GM12878 (cell line): ENCODE results near the gene WSCD2. TPM values are rescaled to one million over a fixed set of nuclear protein-coding genes. Genes with fewer than 3 reads are reported as not detected.

ENCODE experiments used
- ATAC-seq: fragments of 200-7000 bp; cut with Tn5 transposase; 3 replicates; pipeline ENCODE4 v1.9.1; 2020; ENCODE audit warnings: mild to moderate bottlenecking, moderate library complexity
- BruUV-seq: library from RNA; stranded (reverse); fragments of 400-500 nt; replicated peaks from 2 replicates; lab custom pipeline; 2021; lab: Mats Ljungman, UMichigan
- CTCF ChIA-PET: fragments of 300-600 bp; sonication (Branson Sonifier 250); formaldehyde crosslinking; extraction: SDS; loops from one replicate; lab custom pipeline; 2021; ENCODE audit warnings: inconsistent platforms; lab: Yijun Ruan, JAX
- POLR2A ChIA-PET: fragments of 350-600 bp; formaldehyde crosslinking; extraction: SDS; loops from one replicate; lab custom pipeline; 2021; ENCODE audit warnings: inconsistent platforms; lab: Charles Lee
- RAD21 ChIA-PET: fragments of 300-600 bp; sonication (Branson Sonifier 250); formaldehyde crosslinking; loops from one replicate; lab custom pipeline; 2023; ENCODE audit warnings: antibody characterized with exemption; ENCODE audit not compliant: unreplicated experiment; lab: Charles Lee
- SMC1A ChIA-PET: fragments of 300-600 bp; sonication (Branson Sonifier 250); formaldehyde crosslinking; loops from one replicate; lab custom pipeline; 2023; ENCODE audit not compliant: unreplicated experiment, uncharacterized antibody; lab: Charles Lee
- DNase-seq: peaks from one replicate; pipeline ENCODE4 v3.0.0-alpha.2; 2011; ENCODE audit warnings: low read depth, low spot score
- FAIRE-seq: peaks from 3 replicates; lab custom pipeline; 2011; peaks lifted over from hg19 to GRCh38; lab: Jason Lieb, UNC
- H2AFZ ChIP-seq: 2 replicates; pipeline ENCODE4 v1.6.0; 2011; ENCODE audit warnings: low read depth, low read length, control low read depth; ENCODE audit not compliant: control insufficient read depth
- H3K27ac ChIP-seq: 2 replicates; pipeline ENCODE4 v1.5.1; 2011; ENCODE audit warnings: control low read depth; ENCODE audit not compliant: control insufficient read depth, insufficient read depth
- H3K27me3 ChIP-seq, 2 experiments: replicated peaks in 1 of 2; 2 replicates each; pipeline versions ENCODE4 v1.6.0 to v1.6.1; 2011; ENCODE audit warnings: low read length in 1 of 2; ENCODE audit not compliant: control insufficient read depth in 2 of 2, insufficient read depth in 2 of 2
- H3K36me3 ChIP-seq, 2 experiments: 2 replicates each; pipeline ENCODE4 v1.5.1; 2011; ENCODE audit warnings: low read length in 1 of 2; ENCODE audit not compliant: control insufficient read depth in 2 of 2, insufficient read depth in 2 of 2
- H3K4me1 ChIP-seq: 2 replicates; pipeline ENCODE4 v1.6.1; 2011; ENCODE audit warnings: mild to moderate bottlenecking, low read length, moderate library complexity, mixed read lengths; ENCODE audit not compliant: control insufficient read depth, insufficient read depth
- H3K4me2 ChIP-seq: 2 replicates; pipeline ENCODE4 v1.6.0; 2011; ENCODE audit warnings: control low read depth; ENCODE audit not compliant: control insufficient read depth, insufficient read depth
- H3K4me3 ChIP-seq: fragments of 200-600 bp; sonication (generic); 2 replicates; pipeline ENCODE4 v1.5.1; 2016
- H3K79me2 ChIP-seq: 2 replicates; pipeline ENCODE4 v1.6.0; 2011; ENCODE audit warnings: low read length; ENCODE audit not compliant: control insufficient read depth, insufficient read depth
- H3K9ac ChIP-seq: 2 replicates; pipeline ENCODE4 v1.8.0; 2011; ENCODE audit warnings: low read length, control low read depth, mixed read lengths; ENCODE audit not compliant: control insufficient read depth, insufficient read depth
- H3K9me3 ChIP-seq: replicated peaks from 3 replicates; pipeline ENCODE4 v1.5.1; 2011; ENCODE audit warnings: mild to moderate bottlenecking, low read length; ENCODE audit not compliant: control insufficient read depth, insufficient read depth
- H4K20me1 ChIP-seq: 2 replicates; pipeline ENCODE4 v1.6.0; 2011; ENCODE audit not compliant: control insufficient read depth, insufficient read depth
- BCL11A ChIP-seq: IDR thresholded peaks from 2 replicates; pipeline ENCODE4 v1.6.1; 2011; ENCODE audit warnings: low read depth, low read length
- MEF2B ChIP-seq: fragments of 450-650 bp; IDR thresholded peaks from 2 replicates; pipeline ENCODE4 v1.6.1; 2018; ENCODE audit warnings: mild to moderate bottlenecking, moderate library complexity; ENCODE audit not compliant: partially characterized antibody, poor library complexity, severe bottlenecking
- POLR2A ChIP-seq: IDR thresholded peaks from 2 replicates; pipeline ENCODE4 v1.6.1; 2011; ENCODE audit warnings: low read depth, mild to moderate bottlenecking, low read length
- WGBS: methylation state at CpG from one replicate; pipeline ENCODE4 v1.1.6; 2016; ENCODE audit warnings: low lambda C conversion rate; ENCODE audit not compliant: insufficient replicate concordance, insufficient coverage; ENCODE audit errors: missing lambda C conversion rate; 5-methylcytosine and 5-hydroxymethylcytosine counted together
- in situ Hi-C: fragments of 300-500 bp; cut with MboI; formaldehyde crosslinking; loops from 9 replicates; pipeline ENCODE4 v1.14.3; 2018; ENCODE audit warnings: mixed read lengths
- intact Hi-C: fragments of 100-400 bp; cut with micrococcal nuclease; formaldehyde crosslinking; loops from one replicate; pipeline ENCODE4 v1.14.2; 2022; ENCODE audit not compliant: unreplicated experiment
- polyA plus RNA-seq, 11 experiments: library from polyadenylated mRNA; depleted of rRNA in 4 of 11; unstranded in 6 of 11; stranded (reverse) in 5 of 11; fragments of >200 nt; fragmentation: Nextera tagmentation in 4 of 11; fragmentation: Illumina TruSeq in 1 of 11; extraction: Ambion mirVana in 4 of 11; extraction: Trizol in 1 of 11; gene quantifications; 1 replicate in 1 of 11; 2 replicates in 10 of 11; pipeline versions ENCODE4 v1.2.1 to v1.2.3, GENCODE V29; 2011 to 2016; ENCODE audit warnings: inconsistent platforms in 2 of 11, missing spikeins in 2 of 11, low read depth in 1 of 11
- total RNA-seq, 4 experiments: library from RNA; depleted of rRNA in 3 of 4; stranded (reverse); fragments of >200 nt in 3 of 4; fragmentation: Illumina TruSeq in 1 of 4; extraction: Trizol in 1 of 4; gene quantifications; 2 replicates each; pipeline versions ENCODE4 v1.2.1 to v1.2.3, GENCODE V29; 2013 to 2021
- TF ChIP-seq, protein P1 (sequence below): IDR thresholded peaks from 2 replicates; pipeline ENCODE4 v1.6.1; 2012; ENCODE audit warnings: low read length, inconsistent platforms
- TF ChIP-seq, protein P2 (sequence below): fragments of 450-650 bp; IDR thresholded peaks from 2 replicates; pipeline ENCODE4 v1.6.1; 2016; ENCODE audit warnings: mild to moderate bottlenecking
- TF ChIP-seq, protein P3 (sequence below), 3 experiments: IDR thresholded peaks in 2 of 3; conservative IDR thresholded peaks in 1 of 3; 2 replicates each; pipeline ENCODE4 v1.5.1; 2011; ENCODE audit warnings: low read depth in 3 of 3, low read length in 3 of 3, mild to moderate bottlenecking in 3 of 3, control low read depth in 2 of 3, moderate library complexity in 2 of 3, inconsistent platforms in 1 of 3, mixed read lengths in 1 of 3; ENCODE audit not compliant: control insufficient read depth in 2 of 3, insufficient read depth in 1 of 3; ENCODE audit errors: extremely low read depth in 1 of 3

The WSCD2 gene
- total and polyA plus RNA-seq, 10 of the 15 experiments (the other 5 are each of a cell fraction or from before 2014, with no cell fraction given): 0.41 TPM; not detected in 9

GRCh38 chr12:108125073-108125472 is 4.0 kb upstream of the WSCD2 start:
- DNase-seq (no peak), FAIRE-seq (no peak), ATAC-seq (no peak)
- Histone ChIP-seq H3K4me1 (no peaks in the 10 kb centered on the region), H4K20me1 (no peaks in the 10 kb centered on the region), H3K4me3 (no peak overlapping the region), H3K4me2 (no peak overlapping the region), H3K9me3 (no peaks in the 10 kb centered on the region), H3K27ac (no peak overlapping the region), H3K79me2 (no peaks in the 10 kb centered on the region), H3K27me3 (peaks cover 4% of the 10 kb centered on the region in 2 experiments; a peak in 3 of 4 replicates), H3K36me3 (no peaks in the 10 kb centered on the region), H3K9ac (no peak overlapping the region), H2AFZ (no peak overlapping the region)
- TF ChIP-seq BCL11A: no peak
- TF ChIP-seq, protein P1, sequence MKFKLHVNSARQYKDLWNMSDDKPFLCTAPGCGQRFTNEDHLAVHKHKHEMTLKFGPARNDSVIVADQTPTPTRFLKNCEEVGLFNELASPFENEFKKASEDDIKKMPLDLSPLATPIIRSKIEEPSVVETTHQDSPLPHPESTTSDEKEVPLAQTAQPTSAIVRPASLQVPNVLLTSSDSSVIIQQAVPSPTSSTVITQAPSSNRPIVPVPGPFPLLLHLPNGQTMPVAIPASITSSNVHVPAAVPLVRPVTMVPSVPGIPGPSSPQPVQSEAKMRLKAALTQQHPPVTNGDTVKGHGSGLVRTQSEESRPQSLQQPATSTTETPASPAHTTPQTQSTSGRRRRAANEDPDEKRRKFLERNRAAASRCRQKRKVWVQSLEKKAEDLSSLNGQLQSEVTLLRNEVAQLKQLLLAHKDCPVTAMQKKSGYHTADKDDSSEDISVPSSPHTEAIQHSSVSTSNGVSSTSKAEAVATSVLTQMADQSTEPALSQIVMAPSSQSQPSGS: no peak
- TF ChIP-seq, protein P2, sequence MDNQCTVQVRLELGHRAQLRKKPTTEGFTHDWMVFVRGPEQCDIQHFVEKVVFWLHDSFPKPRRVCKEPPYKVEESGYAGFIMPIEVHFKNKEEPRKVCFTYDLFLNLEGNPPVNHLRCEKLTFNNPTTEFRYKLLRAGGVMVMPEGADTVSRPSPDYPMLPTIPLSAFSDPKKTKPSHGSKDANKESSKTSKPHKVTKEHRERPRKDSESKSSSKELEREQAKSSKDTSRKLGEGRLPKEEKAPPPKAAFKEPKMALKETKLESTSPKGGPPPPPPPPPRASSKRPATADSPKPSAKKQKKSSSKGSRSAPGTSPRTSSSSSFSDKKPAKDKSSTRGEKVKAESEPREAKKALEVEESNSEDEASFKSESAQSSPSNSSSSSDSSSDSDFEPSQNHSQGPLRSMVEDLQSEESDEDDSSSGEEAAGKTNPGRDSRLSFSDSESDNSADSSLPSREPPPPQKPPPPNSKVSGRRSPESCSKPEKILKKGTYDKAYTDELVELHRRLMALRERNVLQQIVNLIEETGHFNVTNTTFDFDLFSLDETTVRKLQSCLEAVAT: no peak
- TF ChIP-seq POLR2A: no peak
- TF ChIP-seq MEF2B: no peak
- TF ChIP-seq, protein P3, sequence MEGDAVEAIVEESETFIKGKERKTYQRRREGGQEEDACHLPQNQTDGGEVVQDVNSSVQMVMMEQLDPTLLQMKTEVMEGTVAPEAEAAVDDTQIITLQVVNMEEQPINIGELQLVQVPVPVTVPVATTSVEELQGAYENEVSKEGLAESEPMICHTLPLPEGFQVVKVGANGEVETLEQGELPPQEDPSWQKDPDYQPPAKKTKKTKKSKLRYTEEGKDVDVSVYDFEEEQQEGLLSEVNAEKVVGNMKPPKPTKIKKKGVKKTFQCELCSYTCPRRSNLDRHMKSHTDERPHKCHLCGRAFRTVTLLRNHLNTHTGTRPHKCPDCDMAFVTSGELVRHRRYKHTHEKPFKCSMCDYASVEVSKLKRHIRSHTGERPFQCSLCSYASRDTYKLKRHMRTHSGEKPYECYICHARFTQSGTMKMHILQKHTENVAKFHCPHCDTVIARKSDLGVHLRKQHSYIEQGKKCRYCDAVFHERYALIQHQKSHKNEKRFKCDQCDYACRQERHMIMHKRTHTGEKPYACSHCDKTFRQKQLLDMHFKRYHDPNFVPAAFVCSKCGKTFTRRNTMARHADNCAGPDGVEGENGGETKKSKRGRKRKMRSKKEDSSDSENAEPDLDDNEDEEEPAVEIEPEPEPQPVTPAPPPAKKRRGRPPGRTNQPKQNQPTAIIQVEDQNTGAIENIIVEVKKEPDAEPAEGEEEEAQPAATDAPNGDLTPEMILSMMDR (IDR thresholded peaks at IDR 0.05 in 2 of 3, conservative IDR thresholded peaks at IDR 0.05 in 1 of 3; ENCODE audit: control insufficient read depth in 2 of 3, extremely low read depth in 1 of 3, insufficient read depth in 1 of 3, low read depth in 3 of 3, low read length in 3 of 3): no peak
- ChIA-PET CTCF (no interaction called here), SMC1A (no interaction called here), RAD21 (no interaction called here), POLR2A (no interaction called here)
- intact Hi-C loops (no loop called here), in situ Hi-C loops (no loop called here)
- BruUV-seq: no TSS peak
- WGBS: 11% methylated on average over 4 of the region's 4 CpGs
